Measurements from ENCODE around the gene BUB3. TPM values are rescaled to one million over a fixed set of nuclear protein-coding genes. Genes with fewer than 3 reads are reported as not detected.

BUB3 gene
- total RNA-seq, 4 donors from 2014 or later: 67.9 to 90.1 (median 78.8) TPM

DNA sequence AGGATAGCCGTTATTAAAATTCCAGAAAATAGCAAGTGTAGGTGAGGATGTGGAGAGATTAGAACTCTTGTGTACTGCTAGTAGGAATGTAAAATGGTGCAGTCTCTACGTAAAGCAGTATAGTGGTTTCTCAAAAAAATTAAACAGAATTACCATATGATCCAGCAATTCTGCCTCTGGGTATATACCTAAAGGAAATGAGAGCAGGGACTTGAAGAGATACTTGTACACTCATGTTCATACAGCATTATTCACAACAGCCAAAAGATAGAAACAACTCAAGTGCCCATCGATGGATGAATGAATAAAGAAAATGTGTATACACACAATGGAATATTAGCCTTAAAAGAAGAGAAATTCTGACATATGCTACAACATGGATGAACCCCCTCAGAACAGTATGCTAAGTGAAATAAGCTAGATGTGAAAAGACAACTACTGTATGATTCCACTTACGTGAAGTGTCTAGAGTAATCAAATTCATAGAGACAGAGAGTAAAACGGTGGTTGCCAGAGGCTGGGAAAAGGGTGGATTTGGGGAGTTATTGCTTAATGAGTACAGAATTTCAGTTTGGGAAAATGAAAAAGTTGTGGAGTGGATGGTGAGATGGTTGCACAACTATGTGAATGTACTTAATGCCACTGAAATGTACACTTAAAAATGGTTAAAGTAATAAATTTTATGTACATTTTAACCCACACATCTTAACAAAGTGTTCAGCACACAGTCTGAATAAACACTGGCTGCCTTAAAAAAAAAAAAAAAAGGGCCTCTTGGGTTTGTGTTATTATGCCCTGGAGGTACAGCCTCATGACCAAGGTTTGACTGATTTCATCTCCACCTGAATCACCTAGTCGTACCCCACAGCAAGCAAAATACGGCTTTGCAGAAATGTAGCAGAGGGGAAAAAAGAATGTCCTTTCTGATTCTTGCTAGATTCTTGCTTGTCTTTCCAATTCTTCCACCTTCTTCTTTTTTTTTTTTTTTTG, 26.2 kb downstream of the BUB3 start:
- peaks cover 0 to 19% (median 5%) of the 10 kb centered on the region in 4 donors for H3K9me3 ChIP-seq
- TF ChIP-seq POLR2A (IDR thresholded peaks at IDR 0.05; ENCODE audit: low read depth) (no peak), POLR2AphosphoS5 (IDR thresholded peaks at IDR 0.05) (no peak)
- no peaks in the 10 kb centered on the region for H3K4me1 ChIP-seq
- no peak overlapping the region for H3K27ac ChIP-seq (replicated peaks in 1 of 4)
- WGBS: 93% methylated on average over 7 of the region's 7 CpGs
- intact Hi-C loops (cut with DNase I): no loop called here
- H3K36me3 ChIP-seq: peaks cover 0 to 8% (median 2%) of the 10 kb centered on the region in 4 donors
- H3K4me3 ChIP-seq: no peak overlapping the region
- no peaks in the 10 kb centered on the region for H3K27me3 ChIP-seq
- DNase-seq (ENCODE audit: extremely low spot score): no peak

DNA sequence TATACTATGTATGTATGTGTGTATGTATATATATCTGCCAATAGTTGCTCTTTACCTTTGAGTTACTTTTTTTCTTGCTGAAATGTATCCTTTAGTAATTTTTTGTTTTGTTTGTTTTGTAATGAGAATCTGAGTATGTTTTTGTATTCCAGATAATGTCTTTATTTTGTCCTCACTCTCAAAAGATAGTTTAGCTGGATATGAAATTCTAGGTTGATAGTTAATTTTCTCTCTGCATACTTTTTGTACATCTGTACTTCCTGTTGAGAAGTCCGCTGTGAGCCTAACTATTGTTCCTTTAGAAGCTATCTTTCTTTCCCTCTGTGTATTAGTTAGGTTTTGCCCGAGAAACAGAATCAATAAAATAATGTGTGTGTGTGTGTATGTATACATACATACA, 29.5 kb downstream of the BUB3 start:
- TF ChIP-seq, protein P1, sequence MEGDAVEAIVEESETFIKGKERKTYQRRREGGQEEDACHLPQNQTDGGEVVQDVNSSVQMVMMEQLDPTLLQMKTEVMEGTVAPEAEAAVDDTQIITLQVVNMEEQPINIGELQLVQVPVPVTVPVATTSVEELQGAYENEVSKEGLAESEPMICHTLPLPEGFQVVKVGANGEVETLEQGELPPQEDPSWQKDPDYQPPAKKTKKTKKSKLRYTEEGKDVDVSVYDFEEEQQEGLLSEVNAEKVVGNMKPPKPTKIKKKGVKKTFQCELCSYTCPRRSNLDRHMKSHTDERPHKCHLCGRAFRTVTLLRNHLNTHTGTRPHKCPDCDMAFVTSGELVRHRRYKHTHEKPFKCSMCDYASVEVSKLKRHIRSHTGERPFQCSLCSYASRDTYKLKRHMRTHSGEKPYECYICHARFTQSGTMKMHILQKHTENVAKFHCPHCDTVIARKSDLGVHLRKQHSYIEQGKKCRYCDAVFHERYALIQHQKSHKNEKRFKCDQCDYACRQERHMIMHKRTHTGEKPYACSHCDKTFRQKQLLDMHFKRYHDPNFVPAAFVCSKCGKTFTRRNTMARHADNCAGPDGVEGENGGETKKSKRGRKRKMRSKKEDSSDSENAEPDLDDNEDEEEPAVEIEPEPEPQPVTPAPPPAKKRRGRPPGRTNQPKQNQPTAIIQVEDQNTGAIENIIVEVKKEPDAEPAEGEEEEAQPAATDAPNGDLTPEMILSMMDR (IDR thresholded peaks at IDR 0.05): no peak
- TF ChIP-seq POLR2A (IDR thresholded peaks at IDR 0.05; ENCODE audit: low read depth): no peak
- no peak for TF ChIP-seq EP300 (IDR thresholded peaks at IDR 0.05)
- no peak for TF ChIP-seq POLR2AphosphoS5 (IDR thresholded peaks at IDR 0.05)
- Histone ChIP-seq H3K9me3 (peaks cover 0 to 19% (median 5%) of the 10 kb centered on the region in 4 donors), H3K4me3 (no peak overlapping the region), H3K4me1 (no peaks in the 10 kb centered on the region), H3K27ac (replicated peaks in 1 of 4) (no peak overlapping the region), H3K27me3 (no peaks in the 10 kb centered on the region), H3K36me3 (peaks cover 0 to 9% (median 2%) of the 10 kb centered on the region in 4 donors)
- WGBS: 97% methylated on average over 2 of the region's 2 CpGs
- DNase-seq (ENCODE audit: extremely low spot score): no peak
- intact Hi-C loops (cut with DNase I): no loop called here

DNA sequence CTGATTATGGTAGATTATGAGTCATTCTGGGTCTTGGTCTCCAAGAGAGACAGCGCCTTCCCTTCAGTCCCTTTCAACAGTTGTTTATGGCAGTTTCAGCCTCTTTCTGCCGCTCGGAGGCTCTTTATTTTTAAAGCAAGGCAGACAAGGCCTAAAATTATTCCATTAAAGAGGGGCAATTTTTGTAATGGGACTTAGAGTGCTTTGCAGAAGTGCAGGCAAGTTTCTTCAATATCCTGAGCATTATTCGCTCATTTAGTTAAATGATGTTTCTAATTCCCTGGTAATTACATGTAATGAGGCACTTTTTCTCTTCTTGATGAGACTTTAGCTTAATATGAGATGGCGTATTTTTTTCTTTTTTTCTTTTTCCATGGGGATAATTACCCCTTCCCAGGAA, 33.6 kb downstream of the BUB3 start:
- H3K9me3 ChIP-seq: peaks cover 0 to 16% (median 5%) of the 10 kb centered on the region in 4 donors
- intact Hi-C loops (cut with DNase I): no loop called here
- 95% methylated on average over 5 of the region's 5 CpGs for WGBS

DNA sequence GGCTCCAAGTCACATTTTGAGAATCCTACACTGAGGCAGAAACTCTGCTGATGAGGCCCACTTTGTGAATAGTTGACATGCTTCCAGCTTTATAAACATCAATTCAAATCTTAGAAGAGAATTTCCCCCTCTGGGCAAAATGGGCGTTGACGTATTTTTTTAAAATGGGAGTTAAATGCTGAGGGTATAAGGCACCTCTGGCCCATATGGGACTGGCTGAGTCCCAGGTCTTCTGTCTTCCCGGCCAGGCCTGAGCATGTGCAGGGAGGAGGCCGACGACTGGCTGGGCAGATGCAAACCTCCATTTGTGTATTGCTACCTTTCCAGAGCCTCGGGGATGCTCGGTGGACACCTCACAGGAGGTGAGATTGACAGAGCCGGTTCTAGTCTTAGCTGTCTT, 37.7 kb downstream of the BUB3 start:
- WGBS: 95% methylated on average over 8 of the region's 8 CpGs
- Histone ChIP-seq H3K9me3 (no peaks in the 10 kb centered on the region), H3K4me1 (no peaks in the 10 kb centered on the region), H3K36me3 (peaks cover 0 to 19% (median 0%) of the 10 kb centered on the region in 4 donors), H3K27ac (replicated peaks in 1 of 4) (no peak overlapping the region), H3K27me3 (no peaks in the 10 kb centered on the region), H3K4me3 (no peak overlapping the region)
- no peak for TF ChIP-seq POLR2A (IDR thresholded peaks at IDR 0.05; ENCODE audit: low read depth)
- TF ChIP-seq, protein P1 (IDR thresholded peaks at IDR 0.05): no peak
- no peak for TF ChIP-seq POLR2AphosphoS5 (IDR thresholded peaks at IDR 0.05)
- TF ChIP-seq EP300 (IDR thresholded peaks at IDR 0.05): no peak
- intact Hi-C loops (cut with DNase I): no loop called here
- peak; percentile 60 for DNase-seq (ENCODE audit: extremely low spot score)

More for the DNA sequence above, 33.6 kb downstream of the BUB3 start:
- H3K4me3 ChIP-seq: no peak overlapping the region
- H3K36me3 ChIP-seq: peaks cover 0 to 25% (median 2%) of the 10 kb centered on the region in 4 donors
- no peak overlapping the region for H3K27ac ChIP-seq (replicated peaks in 1 of 4)
- no peaks in the 10 kb centered on the region for H3K4me1 ChIP-seq
- TF ChIP-seq, protein P1 (IDR thresholded peaks at IDR 0.05): no peak
- TF ChIP-seq POLR2AphosphoS5 (IDR thresholded peaks at IDR 0.05): no peak
- TF ChIP-seq POLR2A (IDR thresholded peaks at IDR 0.05; ENCODE audit: low read depth): no peak
- TF ChIP-seq EP300 (IDR thresholded peaks at IDR 0.05): no peak
- peak; percentile 12 for DNase-seq (ENCODE audit: extremely low spot score)
- H3K27me3 ChIP-seq: no peaks in the 10 kb centered on the region

DNA sequence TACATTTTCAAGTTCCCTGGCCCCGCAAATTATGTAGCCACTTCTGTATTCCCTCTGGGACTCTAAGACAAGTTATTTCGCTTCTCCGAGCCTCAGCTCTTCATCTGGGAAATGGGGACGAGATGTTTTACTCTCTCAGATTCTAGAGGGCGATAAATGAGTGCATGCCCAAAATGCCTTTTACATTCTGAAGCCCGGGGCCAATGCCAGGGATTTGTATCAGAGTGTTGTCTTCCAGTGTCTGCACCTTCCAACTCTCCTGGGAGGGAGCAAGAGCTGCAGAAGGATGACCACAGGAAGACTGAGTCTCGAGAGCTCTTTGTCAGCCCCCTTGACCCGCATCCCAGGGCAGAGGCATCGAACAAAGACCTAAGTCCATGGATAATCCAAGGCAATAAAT, 39.9 kb downstream of the BUB3 start:
- peak; percentile 72 for DNase-seq (ENCODE audit: extremely low spot score)
- H3K4me3 ChIP-seq: no peak overlapping the region
- H3K9me3 ChIP-seq: no peaks in the 10 kb centered on the region
- H3K36me3 ChIP-seq: peaks cover 0 to 15% (median 0%) of the 10 kb centered on the region in 4 donors
- no peak overlapping the region for H3K27ac ChIP-seq (replicated peaks in 1 of 4)
- no peaks in the 10 kb centered on the region for H3K4me1 ChIP-seq
- TF ChIP-seq EP300 (IDR thresholded peaks at IDR 0.05) (no peak), POLR2A (IDR thresholded peaks at IDR 0.05; ENCODE audit: low read depth) (no peak), POLR2AphosphoS5 (IDR thresholded peaks at IDR 0.05) (no peak)
- TF ChIP-seq, protein P1 (IDR thresholded peaks at IDR 0.05): no peak
- intact Hi-C loops (cut with DNase I): no loop called here
- no peaks in the 10 kb centered on the region for H3K27me3 ChIP-seq
- WGBS: 94% methylated on average over 9 of the region's 9 CpGs
